ENCODE results near the gene TEN1.

Gene TEN1

GRCh38 chr17:76022973-76023899 is 44.2 kb downstream of the TEN1 start:
- Histone ChIP-seq H3K4me3 (ENCODE audit: low read depth in 1 of 2, low read length in 2 of 2) (no peak overlapping the region), H3K4me1 (ENCODE audit: insufficient read depth, low read length) (no peaks in the 10 kb centered on the region), H3K27me3 (ENCODE audit: control insufficient read depth in 1 of 2, insufficient read depth in 2 of 2, low read length in 2 of 2) (no peaks in the 10 kb centered on the region), H3K36me3 (ENCODE audit: insufficient read depth, low read length) (no peaks in the 10 kb centered on the region), H3K9ac (ENCODE audit: low read length) (no peak overlapping the region), H3K27ac (ENCODE audit: low read depth, low read length) (no peak overlapping the region), H3K9me3 (ENCODE audit: low read length) (no peaks in the 10 kb centered on the region)

- H3K27ac ChIP-seq (ENCODE audit: low read depth, low read length), result no peak overlapping the region
- no peak overlapping the region for H3K4me3 ChIP-seq (ENCODE audit: low read depth in 1 of 2, low read length in 2 of 2)
- H3K36me3 ChIP-seq (ENCODE audit: insufficient read depth, low read length), result no peaks in the 10 kb centered on the region
- no peak overlapping the region for H3K9ac ChIP-seq (ENCODE audit: low read length)
- H3K4me1 ChIP-seq (ENCODE audit: insufficient read depth, low read length), result no peaks in the 10 kb centered on the region
- no peaks in the 10 kb centered on the region for H3K27me3 ChIP-seq (ENCODE audit: control insufficient read depth in 1 of 2, insufficient read depth in 2 of 2, low read length in 2 of 2)
- no peaks in the 10 kb centered on the region for H3K9me3 ChIP-seq (ENCODE audit: low read length)
Observed at GRCh38 chr17:76023900-76024237, 44.8 kb downstream of the TEN1 start.

- Histone ChIP-seq H3K27me3 (ENCODE audit: control insufficient read depth in 1 of 2, insufficient read depth in 2 of 2, low read length in 2 of 2) (no peaks in the 10 kb centered on the region), H3K4me3 (ENCODE audit: low read depth in 1 of 2, low read length in 2 of 2) (no peak overlapping the region), H3K9ac (ENCODE audit: low read length) (no peak overlapping the region), H3K9me3 (ENCODE audit: low read length) (no peaks in the 10 kb centered on the region), H3K36me3 (ENCODE audit: insufficient read depth, low read length) (no peaks in the 10 kb centered on the region), H3K4me1 (ENCODE audit: insufficient read depth, low read length) (no peaks in the 10 kb centered on the region), H3K27ac (ENCODE audit: low read depth, low read length) (no peak overlapping the region)
Observed at GRCh38 chr17:76024353-76024752, 45.3 kb downstream of the TEN1 start.

GRCh38 chr17:76025294-76025693 is 46.3 kb downstream of the TEN1 start:
- Histone ChIP-seq H3K27ac (ENCODE audit: low read depth, low read length) (no peak overlapping the region), H3K4me1 (ENCODE audit: insufficient read depth, low read length) (no peaks in the 10 kb centered on the region), H3K36me3 (ENCODE audit: insufficient read depth, low read length) (no peaks in the 10 kb centered on the region), H3K27me3 (ENCODE audit: control insufficient read depth in 1 of 2, insufficient read depth in 2 of 2, low read length in 2 of 2) (no peaks in the 10 kb centered on the region), H3K9ac (ENCODE audit: low read length) (no peak overlapping the region), H3K4me3 (ENCODE audit: low read depth in 1 of 2, low read length in 2 of 2) (no peak overlapping the region), H3K9me3 (ENCODE audit: low read length) (no peaks in the 10 kb centered on the region)

GRCh38 chr17:76026714-76027158 is 47.7 kb downstream of the TEN1 start:
- Histone ChIP-seq H3K4me1 (ENCODE audit: insufficient read depth, low read length) (no peaks in the 10 kb centered on the region), H3K9ac (ENCODE audit: low read length) (no peak overlapping the region), H3K36me3 (ENCODE audit: insufficient read depth, low read length) (no peaks in the 10 kb centered on the region), H3K9me3 (ENCODE audit: low read length) (no peaks in the 10 kb centered on the region), H3K4me3 (ENCODE audit: low read depth in 1 of 2, low read length in 2 of 2) (no peak overlapping the region), H3K27ac (ENCODE audit: low read depth, low read length) (no peak overlapping the region), H3K27me3 (ENCODE audit: control insufficient read depth in 1 of 2, insufficient read depth in 2 of 2, low read length in 2 of 2) (no peaks in the 10 kb centered on the region)

GRCh38 chr17:76027159-76027839 is 48.3 kb downstream of the TEN1 start, which contains the start of gene EVPL:
EVPL (minus strand) TSS chr17:76027306; CDS start chr17:76027198, 108 bp downstream.
- no peak within 1 kb of the TSS for H3K9ac ChIP-seq (ENCODE audit: low read length)
- no peaks in the 10 kb centered on the region for H3K9me3 ChIP-seq (ENCODE audit: low read length)
- no peaks in the 10 kb centered on the region for H3K36me3 ChIP-seq (ENCODE audit: insufficient read depth, low read length)
- no peaks in the 10 kb centered on the region for H3K4me1 ChIP-seq (ENCODE audit: insufficient read depth, low read length)
- no peaks in the 10 kb centered on the region for H3K27me3 ChIP-seq (ENCODE audit: control insufficient read depth in 1 of 2, insufficient read depth in 2 of 2, low read length in 2 of 2)
- H3K4me3 ChIP-seq (ENCODE audit: low read depth in 1 of 2, low read length in 2 of 2), result no peak within 1 kb of the TSS
- no peak within 1 kb of the TSS for H3K27ac ChIP-seq (ENCODE audit: low read depth, low read length)

- Histone ChIP-seq H3K9me3 (ENCODE audit: low read length) (no peaks in the 10 kb centered on the region), H3K27ac (ENCODE audit: low read depth, low read length) (no peak overlapping the region), H3K9ac (ENCODE audit: low read length) (no peak overlapping the region), H3K4me1 (ENCODE audit: insufficient read depth, low read length) (peaks cover 43% of the 10 kb centered on the region), H3K27me3 (ENCODE audit: control insufficient read depth in 1 of 2, insufficient read depth in 2 of 2, low read length in 2 of 2) (no peaks in the 10 kb centered on the region), H3K4me3 (ENCODE audit: low read depth in 1 of 2, low read length in 2 of 2) (no peak overlapping the region), H3K36me3 (ENCODE audit: insufficient read depth, low read length) (no peaks in the 10 kb centered on the region)
Observed at GRCh38 chr17:76032073-76032779, 53.2 kb downstream of the TEN1 start.

GRCh38 chr17:76032780-76033108 is 53.7 kb downstream of the TEN1 start:
- no peak overlapping the region for H3K27ac ChIP-seq (ENCODE audit: low read depth, low read length)
- H3K27me3 ChIP-seq (ENCODE audit: control insufficient read depth in 1 of 2, insufficient read depth in 2 of 2, low read length in 2 of 2), result no peaks in the 10 kb centered on the region
- no peaks in the 10 kb centered on the region for H3K9me3 ChIP-seq (ENCODE audit: low read length)
- no peak overlapping the region for H3K9ac ChIP-seq (ENCODE audit: low read length)
- no peak overlapping the region for H3K4me3 ChIP-seq (ENCODE audit: low read depth in 1 of 2, low read length in 2 of 2)
- peaks cover 48% of the 10 kb centered on the region for H3K4me1 ChIP-seq (ENCODE audit: insufficient read depth, low read length)
- H3K36me3 ChIP-seq (ENCODE audit: insufficient read depth, low read length), result no peaks in the 10 kb centered on the region

- Histone ChIP-seq H3K27me3 (ENCODE audit: control insufficient read depth in 1 of 2, insufficient read depth in 2 of 2, low read length in 2 of 2) (no peaks in the 10 kb centered on the region), H3K27ac (ENCODE audit: low read depth, low read length) (peak overlapping the region; percentile 86), H3K4me1 (ENCODE audit: insufficient read depth, low read length) (peaks cover 52% of the 10 kb centered on the region), H3K9me3 (ENCODE audit: low read length) (no peaks in the 10 kb centered on the region), H3K9ac (ENCODE audit: low read length) (no peak overlapping the region), H3K36me3 (ENCODE audit: insufficient read depth, low read length) (no peaks in the 10 kb centered on the region), H3K4me3 (ENCODE audit: low read depth in 1 of 2, low read length in 2 of 2) (no peak overlapping the region)
Observed at GRCh38 chr17:76033139-76033538, 54.1 kb downstream of the TEN1 start.

- Histone ChIP-seq H3K4me1 (ENCODE audit: insufficient read depth, low read length) (peaks cover 67% of the 10 kb centered on the region), H3K9me3 (ENCODE audit: low read length) (no peaks in the 10 kb centered on the region), H3K27me3 (ENCODE audit: control insufficient read depth in 1 of 2, insufficient read depth in 2 of 2, low read length in 2 of 2) (no peaks in the 10 kb centered on the region), H3K27ac (ENCODE audit: low read depth, low read length) (peak overlapping the region; percentile 86), H3K36me3 (ENCODE audit: insufficient read depth, low read length) (peaks cover 5% of the 10 kb centered on the region), H3K4me3 (ENCODE audit: low read depth in 1 of 2, low read length in 2 of 2) (no peak overlapping the region), H3K9ac (ENCODE audit: low read length) (peak overlapping the region; percentile 14)
Observed at GRCh38 chr17:76034428-76035350, 55.6 kb downstream of the TEN1 start.
